HepG2 (cell line): ENCODE results near the gene KLHL36. TPM values are rescaled to one million over a fixed set of nuclear protein-coding genes. Genes with fewer than 3 reads are reported as not detected.
A peak's percentile ranks its signal among the peaks of the same experiment; 100 is the strongest.

ENCODE experiments used
- ARNT2 ChIP-seq: sonication (generic); formaldehyde crosslinking; IDR thresholded peaks from 2 replicates; pipeline ENCODE4 v1.8.0; 2022; ENCODE audit warnings: mild to moderate bottlenecking, low read depth, missing genetic modification reagents, moderate library complexity
- BCL6 ChIP-seq: IDR thresholded peaks from 2 replicates; pipeline ENCODE4 v1.6.1; 2016; ENCODE audit warnings: missing genetic modification reagents, missing compliant biosample characterization
- BHLHE40 ChIP-seq: IDR thresholded peaks from 2 replicates; pipeline ENCODE4 v1.6.1; 2011; ENCODE audit warnings: low read length, improper control_type of control experiment
- BRD4 ChIP-seq: sonication (generic); formaldehyde crosslinking; IDR thresholded peaks from 2 replicates; pipeline ENCODE4 v1.4.0; 2020; ENCODE audit warnings: missing genetic modification reagents
- GATAD2A ChIP-seq: IDR thresholded peaks from 2 replicates; pipeline ENCODE4 v1.6.1; 2016
- HNF4G ChIP-seq, 2 experiments: sonication (generic) in 1 of 2; formaldehyde crosslinking in 1 of 2; IDR thresholded peaks; 2 replicates each; pipeline versions ENCODE4 v1.4.0 to v1.6.1; 2011 to 2020; ENCODE audit warnings: borderline replicate concordance in 2 of 2, low read depth in 2 of 2, mild to moderate bottlenecking in 2 of 2, low read length in 1 of 2, missing genetic modification reagents in 1 of 2, moderate library complexity in 1 of 2
- KAT8 ChIP-seq: IDR thresholded peaks from 2 replicates; pipeline ENCODE4 v1.6.1; 2016; ENCODE audit warnings: missing genetic modification reagents, missing compliant biosample characterization
- PLRG1 ChIP-seq: fragments of 450-650 bp; conservative IDR thresholded peaks from 2 replicates; pipeline ENCODE4 v1.6.1; 2016
- PPARG ChIP-seq: conservative IDR thresholded peaks from 2 replicates; pipeline ENCODE4 v1.6.1; 2016; ENCODE audit warnings: missing biosample characterization, missing genetic modification reagents
- RFXANK ChIP-seq: IDR thresholded peaks from 2 replicates; pipeline ENCODE4 v1.6.1; 2016
- STAT5B ChIP-seq: sonication (generic); formaldehyde crosslinking; IDR thresholded peaks from 2 replicates; pipeline ENCODE4 v1.4.0; 2020; ENCODE audit warnings: missing genetic modification reagents
- XRCC5 ChIP-seq: fragments of 200-400 bp; formaldehyde crosslinking; optimal IDR thresholded peaks from 2 replicates; pipeline ENCODE3; 2017; ENCODE audit warnings: mild to moderate bottlenecking, low read length
- YY1 ChIP-seq: IDR thresholded peaks from 2 replicates; pipeline ENCODE4 v1.6.1; 2011; ENCODE audit warnings: low read length, low read depth, moderate library complexity, mild to moderate bottlenecking; ENCODE audit not compliant: insufficient read depth, insufficient replicate concordance
- ZFP36 ChIP-seq: fragments of 150-350 bp; IDR thresholded peaks from 2 replicates; pipeline ENCODE4 v1.6.1; 2018; ENCODE audit warnings: borderline replicate concordance, low read length, low read depth; ENCODE audit not compliant: partially characterized antibody
- ZNF274 ChIP-seq: sonication (generic); formaldehyde crosslinking; IDR thresholded peaks from 2 replicates; pipeline ENCODE4 v1.5.1; 2020; ENCODE audit warnings: mild to moderate bottlenecking, missing genetic modification reagents
- ZNF326 ChIP-seq: sonication (generic); formaldehyde crosslinking; IDR thresholded peaks from 2 replicates; pipeline ENCODE4 v1.4.0; 2020; ENCODE audit warnings: missing genetic modification reagents, borderline replicate concordance
- ZNF501 ChIP-seq: sonication (generic); formaldehyde crosslinking; IDR thresholded peaks from 2 replicates; pipeline ENCODE4 v1.5.1; 2020; ENCODE audit warnings: mild to moderate bottlenecking, moderate library complexity, missing genetic modification reagents
- ZNF607 ChIP-seq: sonication (generic); formaldehyde crosslinking; IDR thresholded peaks from 2 replicates; pipeline ENCODE4 v1.5.1; 2020; ENCODE audit warnings: missing genetic modification reagents, mild to moderate bottlenecking, borderline replicate concordance
- ZNF614 ChIP-seq: IDR thresholded peaks from 2 replicates; pipeline ENCODE4 v1.6.1; 2018; ENCODE audit warnings: missing biosample characterization, missing genetic modification reagents, inconsistent platforms, borderline replicate concordance
- polyA plus RNA-seq, 8 experiments: library from polyadenylated mRNA; depleted of rRNA in 3 of 8; stranded (reverse) in 7 of 8; unstranded in 1 of 8; fragments of >200 nt; fragmentation: Illumina TruSeq in 4 of 8; extraction: Trizol in 4 of 8; gene quantifications; 2 replicates each; pipeline versions ENCODE4 v1.2.1 to v1.2.3, GENCODE V29; 2011 to 2016; ENCODE audit warnings: low read depth in 4 of 8, missing spikeins in 1 of 8, mixed read lengths in 1 of 8; ENCODE audit not compliant: insufficient read depth in 1 of 8
- total RNA-seq, 5 experiments: library from RNA; depleted of rRNA; stranded (reverse); fragments of >200 nt; fragmentation: Illumina TruSeq; extraction: Trizol; gene quantifications; 2 replicates each; pipeline ENCODE4 v1.2.3, GENCODE V29; 2016; ENCODE audit warnings: low read depth in 1 of 5
- TF ChIP-seq, protein P1 (sequence below): sonication (generic); formaldehyde crosslinking; IDR thresholded peaks from 2 replicates; pipeline ENCODE4 v1.5.0; 2020; ENCODE audit warnings: missing genetic modification reagents, mild to moderate bottlenecking, borderline replicate concordance
- TF ChIP-seq, protein P2 (sequence below): IDR thresholded peaks from 2 replicates; pipeline ENCODE4 v1.6.1; 2018; ENCODE audit warnings: missing genetic modification reagents, mild to moderate bottlenecking, missing compliant biosample characterization
- TF ChIP-seq, protein P3 (sequence below): sonication (generic); formaldehyde crosslinking; IDR thresholded peaks from 2 replicates; pipeline ENCODE4 v1.4.0; 2020; ENCODE audit warnings: missing genetic modification reagents
- TF ChIP-seq, protein P4 (sequence below): sonication (generic); formaldehyde crosslinking; conservative IDR thresholded peaks from 2 replicates; pipeline ENCODE4 v1.8.0; 2022; ENCODE audit warnings: mild to moderate bottlenecking, moderate library complexity, missing genetic modification reagents

KLHL36 gene
- total and polyA plus RNA-seq, 2 of the 13 experiments (the other 11 are each of a cell fraction or from before 2014, with no cell fraction given): 24.3 to 26.0 TPM

DNA sequence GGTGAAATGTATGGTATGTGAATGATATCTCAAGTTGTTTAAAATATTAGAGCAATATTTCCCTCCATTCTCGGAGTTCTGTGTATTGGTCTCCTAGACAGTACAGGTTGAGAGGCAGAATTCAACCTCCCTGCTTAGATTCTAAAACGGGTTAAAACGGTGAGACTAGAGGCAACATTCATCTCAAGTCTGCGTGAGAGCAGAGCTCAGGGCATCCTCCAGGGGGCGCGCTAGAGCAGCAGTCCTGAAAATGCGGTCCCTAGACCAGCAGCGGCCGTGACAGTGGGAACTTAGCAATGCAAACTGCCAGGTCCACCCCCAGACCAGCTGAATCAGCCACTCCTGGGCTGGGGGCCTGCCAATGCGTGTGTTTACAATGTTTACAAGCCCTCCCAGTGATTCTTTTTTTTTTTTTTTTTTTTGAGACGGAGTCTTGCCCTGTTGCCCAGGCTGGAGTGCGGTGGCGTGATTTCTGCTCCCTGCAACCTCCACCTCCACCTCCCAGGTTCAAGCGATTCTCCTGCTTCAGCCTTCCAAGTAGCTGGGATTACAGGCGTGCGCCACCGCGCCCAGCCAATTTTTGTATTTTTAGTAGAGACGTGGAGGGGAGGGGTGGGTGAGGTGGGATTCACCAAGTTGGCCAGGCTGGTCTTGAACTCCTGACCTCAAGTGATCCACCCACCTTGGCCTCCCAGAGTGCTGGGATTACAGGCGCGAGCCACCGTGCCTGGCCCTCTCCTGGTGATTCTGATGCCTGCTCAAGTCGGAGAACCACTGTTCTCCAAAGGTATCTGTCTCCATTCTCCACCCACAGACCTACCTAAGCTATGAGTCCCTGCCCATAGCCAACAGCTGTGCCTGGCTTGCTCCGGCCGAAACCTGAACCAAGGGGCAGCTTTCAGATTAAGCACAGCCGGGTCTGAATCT is 24.2 kb downstream of the KLHL36 start (continued):
- no peak for TF ChIP-seq RFXANK (CRISPR knock-in tag)
- peak; percentile 19; the same call in 1 of the 2 replicates for TF ChIP-seq KAT8
- 0 out of 2 replicates have a peak, but pooled peaks have one; percentile 38 for TF ChIP-seq ZNF274 (CRISPR knock-in tag)
- no peak for TF ChIP-seq ZNF614 (CRISPR knock-in tag)
- peak; percentile 82 for TF ChIP-seq XRCC5
- no peak for TF ChIP-seq BRD4 (CRISPR knock-in tag)
- 0 out of 2 replicates have a peak, but pooled peaks have one; percentile 17 for TF ChIP-seq PPARG (CRISPR knock-in tag)
- peak; percentile 48 for TF ChIP-seq YY1
- TF ChIP-seq, protein P1, sequence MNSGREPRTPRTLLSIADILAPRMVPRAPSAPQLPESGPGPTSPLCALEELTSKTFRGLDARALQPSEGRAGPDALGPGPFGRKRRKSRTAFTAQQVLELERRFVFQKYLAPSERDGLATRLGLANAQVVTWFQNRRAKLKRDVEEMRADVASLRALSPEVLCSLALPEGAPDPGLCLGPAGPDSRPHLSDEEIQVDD (CRISPR knock-in tag): 0 out of 2 replicates have a peak, but pooled peaks have one; percentile 51
- TF ChIP-seq, protein P2, sequence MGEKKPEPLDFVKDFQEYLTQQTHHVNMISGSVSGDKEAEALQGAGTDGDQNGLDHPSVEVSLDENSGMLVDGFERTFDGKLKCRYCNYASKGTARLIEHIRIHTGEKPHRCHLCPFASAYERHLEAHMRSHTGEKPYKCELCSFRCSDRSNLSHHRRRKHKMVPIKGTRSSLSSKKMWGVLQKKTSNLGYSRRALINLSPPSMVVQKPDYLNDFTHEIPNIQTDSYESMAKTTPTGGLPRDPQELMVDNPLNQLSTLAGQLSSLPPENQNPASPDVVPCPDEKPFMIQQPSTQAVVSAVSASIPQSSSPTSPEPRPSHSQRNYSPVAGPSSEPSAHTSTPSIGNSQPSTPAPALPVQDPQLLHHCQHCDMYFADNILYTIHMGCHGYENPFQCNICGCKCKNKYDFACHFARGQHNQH (CRISPR knock-in tag): 0 out of 2 replicates have a peak, but pooled peaks have one; percentile 25
- TF ChIP-seq ZNF607: 0 out of 2 replicates have a peak, but pooled peaks have one; percentile 61
- TF ChIP-seq GATAD2A (CRISPR knock-in tag): peak; percentile 56
- TF ChIP-seq STAT5B (CRISPR knock-in tag): no peak
- TF ChIP-seq PLRG1: no peak
- TF ChIP-seq BCL6 (CRISPR knock-in tag): 0 out of 2 replicates have a peak, but pooled peaks have one; percentile 6
- peak; percentile 3 for TF ChIP-seq ZFP36
- TF ChIP-seq ARNT2: no peak
- TF ChIP-seq, protein P3, sequence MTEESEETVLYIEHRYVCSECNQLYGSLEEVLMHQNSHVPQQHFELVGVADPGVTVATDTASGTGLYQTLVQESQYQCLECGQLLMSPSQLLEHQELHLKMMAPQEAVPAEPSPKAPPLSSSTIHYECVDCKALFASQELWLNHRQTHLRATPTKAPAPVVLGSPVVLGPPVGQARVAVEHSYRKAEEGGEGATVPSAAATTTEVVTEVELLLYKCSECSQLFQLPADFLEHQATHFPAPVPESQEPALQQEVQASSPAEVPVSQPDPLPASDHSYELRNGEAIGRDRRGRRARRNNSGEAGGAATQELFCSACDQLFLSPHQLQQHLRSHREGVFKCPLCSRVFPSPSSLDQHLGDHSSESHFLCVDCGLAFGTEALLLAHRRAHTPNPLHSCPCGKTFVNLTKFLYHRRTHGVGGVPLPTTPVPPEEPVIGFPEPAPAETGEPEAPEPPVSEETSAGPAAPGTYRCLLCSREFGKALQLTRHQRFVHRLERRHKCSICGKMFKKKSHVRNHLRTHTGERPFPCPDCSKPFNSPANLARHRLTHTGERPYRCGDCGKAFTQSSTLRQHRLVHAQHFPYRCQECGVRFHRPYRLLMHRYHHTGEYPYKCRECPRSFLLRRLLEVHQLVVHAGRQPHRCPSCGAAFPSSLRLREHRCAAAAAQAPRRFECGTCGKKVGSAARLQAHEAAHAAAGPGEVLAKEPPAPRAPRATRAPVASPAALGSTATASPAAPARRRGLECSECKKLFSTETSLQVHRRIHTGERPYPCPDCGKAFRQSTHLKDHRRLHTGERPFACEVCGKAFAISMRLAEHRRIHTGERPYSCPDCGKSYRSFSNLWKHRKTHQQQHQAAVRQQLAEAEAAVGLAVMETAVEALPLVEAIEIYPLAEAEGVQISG: peak; percentile 46
- TF ChIP-seq, protein P4, sequence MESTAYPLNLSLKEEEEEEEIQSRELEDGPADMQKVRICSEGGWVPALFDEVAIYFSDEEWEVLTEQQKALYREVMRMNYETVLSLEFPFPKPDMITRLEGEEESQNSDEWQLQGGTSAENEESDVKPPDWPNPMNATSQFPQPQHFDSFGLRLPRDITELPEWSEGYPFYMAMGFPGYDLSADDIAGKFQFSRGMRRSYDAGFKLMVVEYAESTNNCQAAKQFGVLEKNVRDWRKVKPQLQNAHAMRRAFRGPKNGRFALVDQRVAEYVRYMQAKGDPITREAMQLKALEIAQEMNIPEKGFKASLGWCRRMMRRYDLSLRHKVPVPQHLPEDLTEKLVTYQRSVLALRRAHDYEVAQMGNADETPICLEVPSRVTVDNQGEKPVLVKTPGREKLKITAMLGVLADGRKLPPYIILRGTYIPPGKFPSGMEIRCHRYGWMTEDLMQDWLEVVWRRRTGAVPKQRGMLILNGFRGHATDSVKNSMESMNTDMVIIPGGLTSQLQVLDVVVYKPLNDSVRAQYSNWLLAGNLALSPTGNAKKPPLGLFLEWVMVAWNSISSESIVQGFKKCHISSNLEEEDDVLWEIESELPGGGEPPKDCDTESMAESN (CRISPR knock-in tag): 0 out of 2 replicates have a peak, but pooled peaks have one; percentile 36
- peak; percentile 37; the same call in 1 of the 2 replicates for TF ChIP-seq ZNF501 (CRISPR knock-in tag)
- TF ChIP-seq BHLHE40: peak; percentile 21; the same call in 1 of the 2 replicates
- TF ChIP-seq ZNF326 (CRISPR knock-in tag): no peak
- no peak for TF ChIP-seq HNF4G (IDR thresholded peaks at IDR 0.05; ENCODE audit: borderline replicate concordance, low read depth, low read length)
- no peak for TF ChIP-seq HNF4G (CRISPR knock-in tag; IDR thresholded peaks at IDR 0.05; ENCODE audit: borderline replicate concordance, low read depth)
